ENCODE data around the gene CDC42.

DNA sequence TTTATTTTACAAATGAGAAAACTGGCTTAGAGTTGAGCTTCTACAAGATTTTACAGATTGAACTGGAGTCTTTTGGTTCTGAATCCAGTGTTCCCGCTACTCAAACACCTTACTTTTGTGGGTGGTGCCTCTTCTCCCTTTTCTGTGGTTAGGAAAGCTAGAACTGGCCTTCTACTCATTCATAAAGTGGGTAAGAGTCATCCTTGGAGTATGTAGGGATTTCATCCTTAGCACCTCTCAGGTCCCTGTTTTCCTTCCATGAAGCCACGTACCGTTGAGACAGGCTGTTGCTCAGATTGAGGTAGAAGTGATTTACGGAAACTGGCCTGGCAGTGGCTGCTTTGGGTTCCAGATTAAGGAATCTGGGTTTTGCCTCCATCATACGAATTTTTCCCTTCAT is 54.6 kb downstream of the CDC42 start:
- no peak for TF ChIP-seq POLR2A (IDR thresholded peaks at IDR 0.05)
- TF ChIP-seq, protein P1, sequence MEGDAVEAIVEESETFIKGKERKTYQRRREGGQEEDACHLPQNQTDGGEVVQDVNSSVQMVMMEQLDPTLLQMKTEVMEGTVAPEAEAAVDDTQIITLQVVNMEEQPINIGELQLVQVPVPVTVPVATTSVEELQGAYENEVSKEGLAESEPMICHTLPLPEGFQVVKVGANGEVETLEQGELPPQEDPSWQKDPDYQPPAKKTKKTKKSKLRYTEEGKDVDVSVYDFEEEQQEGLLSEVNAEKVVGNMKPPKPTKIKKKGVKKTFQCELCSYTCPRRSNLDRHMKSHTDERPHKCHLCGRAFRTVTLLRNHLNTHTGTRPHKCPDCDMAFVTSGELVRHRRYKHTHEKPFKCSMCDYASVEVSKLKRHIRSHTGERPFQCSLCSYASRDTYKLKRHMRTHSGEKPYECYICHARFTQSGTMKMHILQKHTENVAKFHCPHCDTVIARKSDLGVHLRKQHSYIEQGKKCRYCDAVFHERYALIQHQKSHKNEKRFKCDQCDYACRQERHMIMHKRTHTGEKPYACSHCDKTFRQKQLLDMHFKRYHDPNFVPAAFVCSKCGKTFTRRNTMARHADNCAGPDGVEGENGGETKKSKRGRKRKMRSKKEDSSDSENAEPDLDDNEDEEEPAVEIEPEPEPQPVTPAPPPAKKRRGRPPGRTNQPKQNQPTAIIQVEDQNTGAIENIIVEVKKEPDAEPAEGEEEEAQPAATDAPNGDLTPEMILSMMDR (IDR thresholded peaks at IDR 0.05) = no peak
